Trophoblast cell (in vitro differentiated cells and primary cell): Measurements from ENCODE around the gene KANSL1L. TPM values are rescaled to one million over a fixed set of nuclear protein-coding genes. Genes with fewer than 3 reads are reported as not detected.

Source experiments
- DNase-seq, 2 donors: peaks; one replicate each; pipeline ENCODE4 v3.0.0-alpha.2; 2016
- H2AFZ ChIP-seq: 2 replicates; pipeline ENCODE4 v1.6.1; 2013; ENCODE audit warnings: low read length, moderate library complexity, mild to moderate bottlenecking; ENCODE audit not compliant: insufficient read depth, poor library complexity
- H2AK5ac ChIP-seq: 2 replicates; pipeline ENCODE4 v1.6.1; 2013; ENCODE audit warnings: mild to moderate bottlenecking, low read length
- H2BK120ac ChIP-seq: 2 replicates; pipeline ENCODE4 v1.6.1; 2013; ENCODE audit warnings: low read length, mild to moderate bottlenecking, moderate library complexity; ENCODE audit not compliant: insufficient read depth, poor library complexity
- H2BK12ac ChIP-seq: 2 replicates; pipeline ENCODE4 v1.6.1; 2013; ENCODE audit warnings: mild to moderate bottlenecking, low read length, moderate library complexity
- H2BK5ac ChIP-seq: 2 replicates; pipeline ENCODE4 v1.6.1; 2013; ENCODE audit warnings: low read length, low read depth, moderate library complexity, mild to moderate bottlenecking; ENCODE audit not compliant: poor library complexity
- H3K14ac ChIP-seq: 2 replicates; pipeline ENCODE4 v1.6.1; 2013; ENCODE audit warnings: mild to moderate bottlenecking, low read length
- H3K18ac ChIP-seq: 2 replicates; pipeline ENCODE4 v1.6.1; 2013; ENCODE audit warnings: mild to moderate bottlenecking, low read length
- H3K23ac ChIP-seq: 2 replicates; pipeline ENCODE4 v1.6.1; 2013; ENCODE audit warnings: low read length
- H3K27ac ChIP-seq: 2 replicates; pipeline ENCODE4 v1.5.1; 2013; ENCODE audit warnings: low read depth, mild to moderate bottlenecking, inconsistent platforms, low read length, moderate library complexity
- H3K27me3 ChIP-seq: 2 replicates; pipeline ENCODE4 v1.6.1; 2013; ENCODE audit warnings: inconsistent platforms, mild to moderate bottlenecking, low read length, moderate library complexity; ENCODE audit not compliant: insufficient read depth
- H3K36me3 ChIP-seq, 2 experiments: 1 replicate in 1 of 2; 2 replicates in 1 of 2; pipeline ENCODE4 v1.6.1; 2013; ENCODE audit warnings: low read length in 2 of 2, mild to moderate bottlenecking in 2 of 2, moderate library complexity in 1 of 2; ENCODE audit not compliant: insufficient read depth in 2 of 2, control insufficient read depth in 1 of 2
- H3K4ac ChIP-seq: 2 replicates; pipeline ENCODE4 v1.6.1; 2013; ENCODE audit warnings: low read depth, mild to moderate bottlenecking, low read length, moderate library complexity
- H3K4me1 ChIP-seq, 2 experiments: 1 replicate in 1 of 2; 2 replicates in 1 of 2; pipeline ENCODE4 v1.6.1; 2013; ENCODE audit warnings: low read length in 2 of 2, mild to moderate bottlenecking in 2 of 2, moderate library complexity in 1 of 2; ENCODE audit not compliant: insufficient read depth in 2 of 2, control insufficient read depth in 1 of 2
- H3K4me2 ChIP-seq: 2 replicates; pipeline ENCODE4 v1.6.1; 2013; ENCODE audit warnings: inconsistent platforms, mild to moderate bottlenecking, low read length, moderate library complexity
- H3K4me3 ChIP-seq: 2 replicates; pipeline ENCODE4 v1.5.1; 2013; ENCODE audit warnings: mild to moderate bottlenecking, low read depth, low read length, inconsistent platforms
- H3K79me1 ChIP-seq: one replicate; pipeline ENCODE4 v1.6.1; 2013; ENCODE audit warnings: low read length
- H3K79me2 ChIP-seq: 2 replicates; pipeline ENCODE4 v1.6.1; 2013; ENCODE audit warnings: low read length, mild to moderate bottlenecking; ENCODE audit not compliant: control insufficient read depth, insufficient read depth, poor library complexity
- H3K9ac ChIP-seq: 2 replicates; pipeline ENCODE4 v1.6.1; 2013; ENCODE audit warnings: mild to moderate bottlenecking, low read length
- H3K9me3 ChIP-seq: 2 replicates; pipeline ENCODE4 v1.6.1; 2013; ENCODE audit warnings: low read depth, mild to moderate bottlenecking, control low read depth, inconsistent platforms, low read length; ENCODE audit not compliant: insufficient read depth
- H4K12ac ChIP-seq: 2 replicates; pipeline ENCODE4 v1.6.1; 2013; ENCODE audit warnings: low read depth, mild to moderate bottlenecking, low read length, moderate library complexity
- H4K8ac ChIP-seq: 2 replicates; pipeline ENCODE4 v1.6.1; 2013; ENCODE audit warnings: low read depth, mild to moderate bottlenecking, low read length, moderate library complexity
- H4K91ac ChIP-seq: one replicate; pipeline ENCODE4 v1.6.1; 2013; ENCODE audit warnings: low read depth, mild to moderate bottlenecking, low read length, moderate library complexity
- WGBS: extraction: QIAGEN DNeasy Blood & Tissue Kit; methylation state at CpG from one replicate; pipeline ENCODE4 v1.1.7; 2013; ENCODE audit warnings: missing lambda C conversion rate; ENCODE audit not compliant: insufficient read length, insufficient coverage; ENCODE audit errors: extremely low coverage; 5-methylcytosine and 5-hydroxymethylcytosine counted together
- polyA plus RNA-seq: library from polyadenylated mRNA; stranded (reverse); fragments of 200-250 nt; gene quantifications from 2 replicates; pipeline ENCODE4 v1.2.3, GENCODE V29; 2013

KANSL1L gene
- polyA plus RNA-seq, result 8.7 and 9.9 TPM in 2 replicates

- WGBS, result no CpG with 5 or more reads among the region's 67 CpGs
- peak within 1 kb of the TSS; percentile 96 for H2BK5ac ChIP-seq
Measured at GRCh38 chr2:210171309-210172218, at the start of gene KANSL1L. KANSL1L (minus strand) TSS chr2:210171409; CDS start chr2:210154582, 16,827 bp downstream.

GRCh38 chr2:210215120-210215519 lies 43.9 kb upstream of the KANSL1L start:
- no peaks in the 10 kb centered on the region for H3K27me3 ChIP-seq
- no peak overlapping the region for H2BK12ac ChIP-seq
- no peak overlapping the region for H3K23ac ChIP-seq
- no peak overlapping the region for H3K9ac ChIP-seq
- H3K9me3 ChIP-seq, result no peaks in the 10 kb centered on the region
- H3K27ac ChIP-seq, result no peak overlapping the region
- H2BK120ac ChIP-seq, result no peak overlapping the region
- no peak overlapping the region for H4K8ac ChIP-seq
- no CpG with 5 or more reads among the region's 1 CpG for WGBS
- H2AFZ ChIP-seq, result no peak overlapping the region
- no peaks in the 10 kb centered on the region for H3K4me1 ChIP-seq
- H3K18ac ChIP-seq, result no peak overlapping the region
- H4K91ac ChIP-seq, result no peak overlapping the region
- H2BK5ac ChIP-seq, result no peak overlapping the region
- no peak overlapping the region for H3K14ac ChIP-seq
- no peak overlapping the region for H4K12ac ChIP-seq
- H2AK5ac ChIP-seq, result no peak overlapping the region
- no peaks in the 10 kb centered on the region for H3K79me1 ChIP-seq
- H3K4ac ChIP-seq, result no peak overlapping the region
- H3K4me3 ChIP-seq, result no peak overlapping the region
- no peak overlapping the region for H3K4me2 ChIP-seq
- no peaks in the 10 kb centered on the region for H3K79me2 ChIP-seq
- peaks cover 7 to 11% of the 10 kb centered on the region in 2 experiments for H3K36me3 ChIP-seq
- DNase-seq, result no peak

More at GRCh38 chr2:210171309-210172218, at the start of gene KANSL1L:
- Histone ChIP-seq H4K8ac (peak within 1 kb of the TSS; percentile 97), H2AK5ac (peak within 1 kb of the TSS; percentile 23), H4K12ac (peak within 1 kb of the TSS; percentile 79), H3K36me3 (no peaks in the 10 kb centered on the region), H2BK120ac (peak within 1 kb of the TSS; percentile 92), H3K4me2 (peak within 1 kb of the TSS; percentile 96), H3K9me3 (no peaks in the 10 kb centered on the region), H3K79me1 (peaks cover 10% of the 10 kb centered on the region), H3K18ac (peak within 1 kb of the TSS; percentile 99), H3K79me2 (peaks cover 3% of the 10 kb centered on the region), H3K27ac (peak within 1 kb of the TSS; percentile 96), H2BK12ac (no peak within 1 kb of the TSS), H3K27me3 (no peaks in the 10 kb centered on the region), H3K4ac (peak within 1 kb of the TSS; percentile 35), H3K4me3 (peak within 1 kb of the TSS; percentile 99), H3K23ac (no peak within 1 kb of the TSS), H3K4me1 (no peaks in the 10 kb centered on the region), H2AFZ (peak within 1 kb of the TSS; percentile 86), H3K9ac (peak within 1 kb of the TSS; percentile 98), H3K14ac (peak within 1 kb of the TSS; percentile 87), H4K91ac (peak within 1 kb of the TSS; percentile 89)
- peak; percentile 97 to 98 for DNase-seq

GRCh38 chr2:210210185-210210584 lies 39.0 kb upstream of the KANSL1L start:
- no CpG with 5 or more reads among the region's 1 CpG for WGBS
- H3K4me3 ChIP-seq, result no peak overlapping the region

GRCh38 chr2:210207929-210208328 lies 36.7 kb upstream of the KANSL1L start:
- Histone ChIP-seq H3K4me1 (no peaks in the 10 kb centered on the region), H4K8ac (no peak overlapping the region), H3K9ac (no peak overlapping the region), H3K4me2 (no peak overlapping the region), H4K91ac (no peak overlapping the region), H3K79me1 (no peaks in the 10 kb centered on the region), H2BK12ac (no peak overlapping the region), H3K36me3 (peaks cover 4 to 12% of the 10 kb centered on the region in 2 experiments), H2BK5ac (no peak overlapping the region), H2AK5ac (no peak overlapping the region), H3K18ac (no peak overlapping the region), H3K4ac (no peak overlapping the region), H4K12ac (no peak overlapping the region), H3K27me3 (no peaks in the 10 kb centered on the region), H3K14ac (no peak overlapping the region), H3K79me2 (no peaks in the 10 kb centered on the region), H2BK120ac (no peak overlapping the region), H3K9me3 (no peaks in the 10 kb centered on the region), H3K23ac (no peak overlapping the region), H2AFZ (no peak overlapping the region), H3K27ac (no peak overlapping the region), H3K4me3 (no peak overlapping the region)
- DNase-seq, result no peak
- no CpG with 5 or more reads among the region's 1 CpG for WGBS

More at GRCh38 chr2:210210185-210210584, 39.0 kb upstream of the KANSL1L start:
- Histone ChIP-seq H2AK5ac (no peak overlapping the region), H4K8ac (no peak overlapping the region), H2BK5ac (no peak overlapping the region), H3K36me3 (peaks cover 4 to 14% of the 10 kb centered on the region in 2 experiments), H3K9ac (no peak overlapping the region), H3K4me2 (no peak overlapping the region), H4K12ac (no peak overlapping the region), H3K23ac (no peak overlapping the region), H3K18ac (no peak overlapping the region), H4K91ac (no peak overlapping the region), H3K4ac (no peak overlapping the region), H3K27ac (no peak overlapping the region), H2BK120ac (no peak overlapping the region), H3K4me1 (no peaks in the 10 kb centered on the region), H3K27me3 (no peaks in the 10 kb centered on the region), H3K79me2 (no peaks in the 10 kb centered on the region), H3K14ac (no peak overlapping the region), H2BK12ac (no peak overlapping the region), H3K9me3 (no peaks in the 10 kb centered on the region), H3K79me1 (no peaks in the 10 kb centered on the region), H2AFZ (no peak overlapping the region)
- no peak for DNase-seq
